SJSA1 (cell line): Measurements from ENCODE around the gene ARSJ. TPM values are rescaled to one million over a fixed set of nuclear protein-coding genes. Genes with fewer than 3 reads are reported as not detected.

Experiments
- DNase-seq, 2 experiments: peaks; one replicate each; pipeline ENCODE4 v3.0.0-alpha.2; 2015 to 2020; ENCODE audit warnings: low spot score in 2 of 2, low read depth in 1 of 2
- H3K27ac ChIP-seq: fragments of 250-450 bp; sonication (Bioruptor Pico); 2 replicates; pipeline ENCODE4 v1.5.1; 2020; ENCODE audit warnings: mild to moderate bottlenecking, moderate library complexity
- H3K27me3 ChIP-seq: fragments of 250-450 bp; sonication (Bioruptor Pico); replicated peaks from 2 replicates; pipeline ENCODE4 v1.5.1; 2020; ENCODE audit warnings: mild to moderate bottlenecking, moderate library complexity
- H3K36me3 ChIP-seq: fragments of 250-450 bp; sonication (Bioruptor Pico); 2 replicates; pipeline ENCODE4 v1.5.1; 2020; ENCODE audit warnings: mild to moderate bottlenecking
- H3K4me1 ChIP-seq: fragments of 250-450 bp; sonication (Bioruptor Pico); replicated peaks from 2 replicates; pipeline ENCODE4 v1.6.1; 2021; ENCODE audit warnings: mild to moderate bottlenecking
- H3K4me3 ChIP-seq: fragments of 250-450 bp; sonication (Bioruptor Pico); 2 replicates; pipeline ENCODE4 v1.5.1; 2020; ENCODE audit warnings: mild to moderate bottlenecking
- H3K9me3 ChIP-seq: fragments of 250-450 bp; sonication (Bioruptor Pico); replicated peaks from 2 replicates; pipeline ENCODE4 v1.5.1; 2020; ENCODE audit warnings: mild to moderate bottlenecking
- total RNA-seq: library from RNA; depleted of rRNA; stranded (reverse); fragments of >200 nt; shearing (Covaris generic); gene quantifications from 2 replicates; pipeline ENCODE4 v1.2.3, GENCODE V29; 2014

ARSJ gene
- total RNA-seq, 1 experiment from 2014 or later, result 67.0 TPM

GRCh38 chr4:113978105-113978504, 1.3 kb downstream of the ARSJ start:
- DNase-seq, result no peak
- Histone ChIP-seq H3K4me3 (peak overlapping the region; percentile 83), H3K9me3 (0 out of 2 replicates have a peak, but pooled peaks cover 2% of the 10 kb centered on the region), H3K27ac (peak overlapping the region; percentile 88), H3K4me1 (peaks cover 29% of the 10 kb centered on the region), H3K27me3 (no peaks in the 10 kb centered on the region), H3K36me3 (peaks cover 62% of the 10 kb centered on the region)

- peaks cover 68% of the 10 kb centered on the region for H3K36me3 ChIP-seq
- no peaks in the 10 kb centered on the region for H3K27me3 ChIP-seq
- DNase-seq, result peak in 1 of 2 experiments; percentile 56
- H3K9me3 ChIP-seq, result 0 out of 2 replicates have a peak, but pooled peaks cover 2% of the 10 kb centered on the region
- peak overlapping the region; percentile 83 for H3K4me3 ChIP-seq
- peak overlapping the region; percentile 88 for H3K27ac ChIP-seq
- peaks cover 29% of the 10 kb centered on the region for H3K4me1 ChIP-seq
Measured at GRCh38 chr4:113977526-113977855, 2.0 kb downstream of the ARSJ start.

- peak in 1 of 2 experiments; percentile 40 for DNase-seq
- 0 out of 2 replicates have a peak, but pooled peaks cover 2% of the 10 kb centered on the region for H3K9me3 ChIP-seq
- peaks cover 72% of the 10 kb centered on the region for H3K36me3 ChIP-seq
- H3K4me3 ChIP-seq, result peak overlapping the region; percentile 83
- peaks cover 28% of the 10 kb centered on the region for H3K4me1 ChIP-seq
- peak overlapping the region; percentile 88 for H3K27ac ChIP-seq
- no peaks in the 10 kb centered on the region for H3K27me3 ChIP-seq
Measured at GRCh38 chr4:113976741-113977525, 2.5 kb downstream of the ARSJ start.

- Histone ChIP-seq H3K36me3 (peaks cover 83% of the 10 kb centered on the region), H3K4me3 (peak overlapping the region; percentile 83), H3K9me3 (0 out of 2 replicates have a peak, but pooled peaks cover 2% of the 10 kb centered on the region), H3K4me1 (peaks cover 23% of the 10 kb centered on the region), H3K27me3 (no peaks in the 10 kb centered on the region), H3K27ac (peak overlapping the region; percentile 7; the same call in 1 of the 2 replicates)
- no peak for DNase-seq
Measured at GRCh38 chr4:113975578-113975977, 3.9 kb downstream of the ARSJ start.

- no peak overlapping the region for H3K4me3 ChIP-seq
- no peaks in the 10 kb centered on the region for H3K27me3 ChIP-seq
- no peaks in the 10 kb centered on the region for H3K9me3 ChIP-seq
- H3K27ac ChIP-seq, result no peak overlapping the region
- H3K4me1 ChIP-seq, result peaks cover 27% of the 10 kb centered on the region
- no peak for DNase-seq
- H3K36me3 ChIP-seq, result peaks cover 95% of the 10 kb centered on the region
Measured at GRCh38 chr4:113974467-113974866, 5.0 kb downstream of the ARSJ start.

GRCh38 chr4:113973345-113973744, 6.1 kb downstream of the ARSJ start:
- no peak for DNase-seq
- Histone ChIP-seq H3K4me1 (peaks cover 27% of the 10 kb centered on the region), H3K4me3 (no peak overlapping the region), H3K27ac (no peak overlapping the region), H3K27me3 (no peaks in the 10 kb centered on the region), H3K36me3 (peaks cover 96% of the 10 kb centered on the region), H3K9me3 (no peaks in the 10 kb centered on the region)

GRCh38 chr4:113972781-113973180, 6.7 kb downstream of the ARSJ start:
- H3K4me3 ChIP-seq, result no peak overlapping the region
- DNase-seq, result no peak
- H3K4me1 ChIP-seq, result peaks cover 27% of the 10 kb centered on the region
- no peak overlapping the region for H3K27ac ChIP-seq
- no peaks in the 10 kb centered on the region for H3K9me3 ChIP-seq
- no peaks in the 10 kb centered on the region for H3K27me3 ChIP-seq
- H3K36me3 ChIP-seq, result peaks cover 96% of the 10 kb centered on the region

- Histone ChIP-seq H3K27me3 (no peaks in the 10 kb centered on the region), H3K4me1 (peaks cover 27% of the 10 kb centered on the region), H3K4me3 (no peak overlapping the region), H3K36me3 (peaks cover 94% of the 10 kb centered on the region), H3K27ac (peak overlapping the region; percentile 20), H3K9me3 (no peaks in the 10 kb centered on the region)
- no peak for DNase-seq
Measured at GRCh38 chr4:113971706-113972360, 7.6 kb downstream of the ARSJ start.

- no peaks in the 10 kb centered on the region for H3K9me3 ChIP-seq
- H3K4me3 ChIP-seq, result no peak overlapping the region
- H3K27ac ChIP-seq, result no peak overlapping the region
- peaks cover 91% of the 10 kb centered on the region for H3K36me3 ChIP-seq
- no peak for DNase-seq
- no peaks in the 10 kb centered on the region for H3K27me3 ChIP-seq
- peaks cover 17% of the 10 kb centered on the region for H3K4me1 ChIP-seq
Measured at GRCh38 chr4:113969709-113970334, 9.6 kb downstream of the ARSJ start.

GRCh38 chr4:113968473-113968872, 11.0 kb downstream of the ARSJ start:
- H3K4me3 ChIP-seq, result no peak overlapping the region
- H3K27me3 ChIP-seq, result no peaks in the 10 kb centered on the region
- H3K36me3 ChIP-seq, result peaks cover 90% of the 10 kb centered on the region
- 0 out of 2 replicates have a peak, but pooled peaks cover under 1% of the 10 kb centered on the region for H3K9me3 ChIP-seq
- H3K27ac ChIP-seq, result no peak overlapping the region
- no peak for DNase-seq
- peaks cover 17% of the 10 kb centered on the region for H3K4me1 ChIP-seq

GRCh38 chr4:113967687-113968086, 11.8 kb downstream of the ARSJ start:
- no peak overlapping the region for H3K27ac ChIP-seq
- peaks cover 90% of the 10 kb centered on the region for H3K36me3 ChIP-seq
- H3K4me1 ChIP-seq, result peaks cover 19% of the 10 kb centered on the region
- H3K27me3 ChIP-seq, result no peaks in the 10 kb centered on the region
- DNase-seq, result no peak
- H3K9me3 ChIP-seq, result 0 out of 2 replicates have a peak, but pooled peaks cover 2% of the 10 kb centered on the region
- H3K4me3 ChIP-seq, result no peak overlapping the region

GRCh38 chr4:113962719-113963265, 16.7 kb downstream of the ARSJ start:
- no peak overlapping the region for H3K27ac ChIP-seq

GRCh38 chr4:113962016-113962347, 17.5 kb downstream of the ARSJ start:
- Histone ChIP-seq H3K27me3 (no peaks in the 10 kb centered on the region), H3K9me3 (0 out of 2 replicates have a peak, but pooled peaks cover 2% of the 10 kb centered on the region), H3K36me3 (peaks cover 69% of the 10 kb centered on the region), H3K27ac (peak overlapping the region; percentile 92), H3K4me1 (peaks cover 52% of the 10 kb centered on the region), H3K4me3 (no peak overlapping the region)
- no peak for DNase-seq

More at GRCh38 chr4:113962719-113963265, 16.7 kb downstream of the ARSJ start:
- Histone ChIP-seq H3K36me3 (peaks cover 71% of the 10 kb centered on the region), H3K4me1 (peaks cover 44% of the 10 kb centered on the region), H3K27me3 (no peaks in the 10 kb centered on the region), H3K4me3 (no peak overlapping the region), H3K9me3 (0 out of 2 replicates have a peak, but pooled peaks cover 2% of the 10 kb centered on the region)
- DNase-seq, result no peak
